Measurements from ENCODE around the gene THBS3.
"Not testable (repeated sequence)": the region's sequence is repeated elsewhere in the genome, so short reads cannot be mapped to it uniquely, and the experiment has no call there.

Gene THBS3

DNA sequence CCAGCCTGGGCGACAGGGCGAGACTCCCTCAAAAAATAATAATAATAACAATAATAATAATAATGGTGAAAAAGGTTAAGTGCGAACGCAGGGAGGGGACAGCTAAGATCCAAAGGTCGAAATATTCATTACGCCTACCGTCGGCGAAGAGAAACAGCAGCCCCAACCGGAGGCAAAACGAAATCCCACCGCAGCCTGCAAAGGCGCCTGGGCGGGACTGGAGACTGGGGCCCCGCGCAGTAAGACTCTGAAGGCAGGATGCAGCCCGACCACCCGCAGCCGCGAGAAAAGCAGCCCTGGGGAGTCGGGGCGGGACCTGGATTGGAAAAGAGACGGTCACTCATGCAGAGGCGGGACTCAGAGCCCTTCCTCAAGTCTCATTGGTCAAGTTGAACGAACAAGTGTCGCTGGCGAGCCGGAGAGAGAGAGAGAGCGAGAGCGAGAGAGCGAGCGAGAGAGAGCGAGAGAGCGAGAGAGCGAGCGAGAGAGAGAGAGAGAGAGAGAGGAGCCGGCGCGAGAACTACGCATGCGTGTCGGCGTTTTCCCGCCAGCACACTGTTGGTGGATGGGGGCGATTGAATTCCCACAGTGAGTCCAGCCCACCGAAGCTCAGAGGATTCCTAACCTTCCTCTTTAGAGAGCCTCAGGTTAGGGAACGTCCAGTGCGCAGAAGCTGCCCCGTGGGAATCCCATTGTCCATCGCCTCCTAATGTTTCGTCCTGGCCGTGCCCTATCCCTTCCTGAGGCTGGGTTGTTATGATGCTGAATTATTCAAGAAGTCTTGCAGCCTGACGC, 36.9 kb upstream of the THBS3 start:
- Mint-ChIP-seq H3K27me3 (no peaks in the 10 kb centered on the region), H3K27ac (peak overlapping the region; percentile 74 to 86), H3K9me3 (no peaks in the 10 kb centered on the region), H3K4me3 (peak overlapping the region; percentile 70 to 77), H3K4me1 (peaks cover 55% of the 10 kb centered on the region)
- ATAC-seq (peak; percentile 97), DNase-seq (peak; percentile 96 to 100)

DNA sequence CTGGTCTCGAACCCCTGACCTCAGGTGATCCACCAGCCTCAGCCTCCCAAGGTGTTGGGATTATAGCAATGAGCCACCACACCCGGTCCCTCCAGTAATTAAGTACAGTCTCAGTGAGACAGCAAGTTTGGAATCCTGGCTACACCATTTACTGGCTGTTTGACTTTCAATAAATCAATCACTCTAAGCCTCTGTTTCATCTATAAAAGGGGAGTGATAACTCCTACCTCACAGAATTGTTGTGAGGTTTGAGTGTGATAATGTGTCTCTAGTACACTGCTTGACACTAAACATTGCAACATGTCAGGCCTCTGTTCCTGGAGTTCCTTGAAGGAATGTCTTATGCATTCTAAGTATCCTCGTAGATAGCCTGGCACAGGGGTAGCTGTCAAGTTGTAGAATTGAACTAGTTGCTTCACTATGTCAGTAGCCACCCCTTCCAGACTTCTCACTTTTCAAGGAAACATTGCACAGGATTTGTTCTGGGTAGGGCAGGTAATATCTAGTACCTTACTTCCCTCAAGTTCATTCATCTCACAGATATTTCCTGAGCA, 35.2 kb upstream of the THBS3 start:
- Mint-ChIP-seq H3K27me3 (no peaks in the 10 kb centered on the region), H3K27ac (peak overlapping the region in 1 of 2 donors; percentile 72), H3K4me1 (peaks cover 55% of the 10 kb centered on the region), H3K9me3 (no peaks in the 10 kb centered on the region), H3K4me3 (peak overlapping the region; percentile 72 to 77)
- DNase-seq (no peak), ATAC-seq (no peak)

DNA sequence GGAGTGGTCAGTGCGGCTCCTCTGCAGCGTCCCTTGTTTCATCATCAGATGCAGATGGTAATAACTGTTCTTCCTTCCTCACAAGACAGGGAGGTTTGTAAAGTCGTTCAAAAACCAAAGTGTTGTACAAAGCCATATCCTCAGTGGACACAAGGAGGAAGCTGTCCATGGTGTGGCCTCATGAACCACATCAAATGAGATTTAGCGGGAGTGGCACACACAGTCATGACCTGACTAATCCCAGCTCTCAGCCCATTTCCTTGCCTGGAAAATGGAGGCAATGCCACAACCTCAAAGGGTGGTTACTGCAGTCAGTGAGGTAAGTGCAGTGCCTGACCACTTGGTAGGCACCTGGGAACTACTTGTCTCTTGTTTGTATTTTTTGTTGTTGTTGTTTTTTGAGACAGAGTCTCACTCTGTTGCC, 34.2 kb upstream of the THBS3 start:
- Mint-ChIP-seq H3K4me3 (peak overlapping the region; percentile 81 to 88), H3K27ac (peak overlapping the region; percentile 93 to 97), H3K9me3 (no peaks in the 10 kb centered on the region), H3K4me1 (peaks cover 55% of the 10 kb centered on the region), H3K27me3 (no peaks in the 10 kb centered on the region)
- ATAC-seq: no peak
- DNase-seq: no peak

DNA sequence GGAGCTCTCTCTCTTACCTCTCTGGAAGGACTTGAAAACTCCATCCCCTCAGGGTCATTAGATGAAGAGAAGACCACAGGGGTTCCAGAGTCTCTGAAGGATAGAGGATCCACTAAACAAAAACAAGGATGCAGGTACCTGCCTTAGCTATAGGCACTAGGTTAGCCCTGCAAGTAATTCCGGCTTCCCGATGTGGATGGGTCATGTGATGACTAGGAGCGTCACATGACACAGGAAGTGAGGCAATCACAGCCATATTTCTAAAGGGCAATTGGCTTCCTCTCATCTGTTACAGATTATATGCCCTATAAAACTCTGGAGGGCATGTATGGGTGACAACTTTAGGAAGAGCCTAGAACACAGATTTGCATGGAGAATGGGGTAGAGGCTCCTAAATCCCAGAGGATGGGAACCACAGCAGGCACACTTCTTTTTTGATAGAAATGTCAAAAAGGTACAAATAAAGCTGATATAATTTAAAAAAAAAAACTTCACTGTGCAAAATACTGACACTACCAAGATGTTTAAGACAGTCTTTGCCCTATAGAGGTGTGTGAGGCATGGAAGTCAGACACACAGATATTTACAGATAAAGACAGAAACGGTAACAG, 33.5 kb upstream of the THBS3 start:
- H3K4me1 Mint-ChIP-seq: peaks cover 54% of the 10 kb centered on the region
- DNase-seq: peak; percentile 47 to 68
- peak; percentile 48 for ATAC-seq
- peak overlapping the region; percentile 93 to 97 for H3K27ac Mint-ChIP-seq
- H3K4me3 Mint-ChIP-seq: peak overlapping the region; percentile 81 to 88
- H3K27me3 Mint-ChIP-seq: no peaks in the 10 kb centered on the region
- H3K9me3 Mint-ChIP-seq: no peaks in the 10 kb centered on the region

DNA sequence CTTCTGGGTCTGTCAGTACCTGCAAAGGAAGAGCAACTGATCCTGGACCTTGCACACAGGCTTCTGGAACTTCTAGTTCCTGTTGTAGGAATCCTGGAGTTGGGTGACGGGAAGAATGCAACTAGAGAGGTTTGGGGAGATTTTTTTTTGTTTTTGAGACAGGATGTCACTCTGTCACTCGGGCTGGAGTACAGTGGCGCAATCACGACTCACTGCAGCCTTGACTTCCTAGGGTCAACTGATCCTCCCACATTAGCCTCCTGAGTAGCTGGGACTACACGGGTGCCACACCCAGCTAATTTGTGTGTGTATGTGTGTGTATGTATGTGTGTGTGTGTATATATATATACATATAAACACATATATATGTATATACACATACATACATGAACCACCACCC, 28.8 kb upstream of the THBS3 start:
- ATAC-seq (no peak), DNase-seq (no peak)
- Mint-ChIP-seq H3K27me3 (no peaks in the 10 kb centered on the region), H3K9me3 (no peaks in the 10 kb centered on the region), H3K4me1 (peaks cover 13% of the 10 kb centered on the region), H3K27ac (no peak overlapping the region), H3K4me3 (no peak overlapping the region)

DNA sequence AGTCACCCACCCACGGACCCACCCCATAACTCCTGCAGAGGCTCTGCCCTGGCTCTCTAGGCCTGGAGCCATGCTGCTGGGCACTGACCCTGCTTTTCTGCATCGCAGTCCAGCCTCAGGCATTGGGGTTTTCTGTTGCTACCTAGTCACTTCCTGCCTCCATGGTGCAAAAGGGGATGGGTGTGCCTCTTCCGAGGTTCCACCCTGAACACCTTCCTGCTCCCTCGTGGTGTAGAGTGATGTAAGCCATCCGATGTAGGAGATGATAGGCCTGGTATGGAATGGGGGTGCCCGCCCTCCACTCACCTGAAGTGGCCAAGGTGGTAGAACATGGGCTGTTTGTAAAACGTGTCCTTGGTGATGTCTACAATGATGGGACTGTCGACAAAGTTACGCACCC, 27.7 kb upstream of the THBS3 start:
- H3K4me1 Mint-ChIP-seq, ATAC-seq, H3K27me3 Mint-ChIP-seq, DNase-seq, H3K4me3 Mint-ChIP-seq, H3K9me3 Mint-ChIP-seq: not testable (repeated sequence)
- H3K27ac Mint-ChIP-seq: peak overlapping the region in 1 of 2 donors; percentile 1

DNA sequence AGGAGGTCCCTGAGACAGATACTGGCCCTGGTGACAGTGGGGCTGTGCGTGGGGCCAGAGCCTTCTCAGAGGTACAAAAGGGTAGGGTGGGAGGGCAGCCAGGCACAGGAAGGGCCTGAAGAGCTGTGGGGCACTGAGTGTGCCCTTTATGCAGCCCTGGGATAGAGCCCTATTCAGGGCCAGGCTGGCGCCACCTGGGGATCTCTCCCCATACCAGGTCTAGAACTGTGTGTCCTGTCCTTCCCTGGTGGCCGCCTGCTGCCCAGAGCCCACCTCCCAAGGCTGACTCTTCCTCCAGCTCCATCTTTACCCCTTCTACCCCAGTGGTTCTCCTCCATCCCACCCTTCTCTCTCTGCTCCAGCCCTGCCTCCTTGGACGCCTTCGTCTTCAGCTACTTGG, 25.8 kb upstream of the THBS3 start:
- H3K4me3 Mint-ChIP-seq, H3K27me3 Mint-ChIP-seq, H3K9me3 Mint-ChIP-seq, DNase-seq, H3K27ac Mint-ChIP-seq: not testable (repeated sequence)
- peak; percentile 35 for ATAC-seq
- H3K4me1 Mint-ChIP-seq: peaks cover 11% of the 10 kb centered on the region

DNA sequence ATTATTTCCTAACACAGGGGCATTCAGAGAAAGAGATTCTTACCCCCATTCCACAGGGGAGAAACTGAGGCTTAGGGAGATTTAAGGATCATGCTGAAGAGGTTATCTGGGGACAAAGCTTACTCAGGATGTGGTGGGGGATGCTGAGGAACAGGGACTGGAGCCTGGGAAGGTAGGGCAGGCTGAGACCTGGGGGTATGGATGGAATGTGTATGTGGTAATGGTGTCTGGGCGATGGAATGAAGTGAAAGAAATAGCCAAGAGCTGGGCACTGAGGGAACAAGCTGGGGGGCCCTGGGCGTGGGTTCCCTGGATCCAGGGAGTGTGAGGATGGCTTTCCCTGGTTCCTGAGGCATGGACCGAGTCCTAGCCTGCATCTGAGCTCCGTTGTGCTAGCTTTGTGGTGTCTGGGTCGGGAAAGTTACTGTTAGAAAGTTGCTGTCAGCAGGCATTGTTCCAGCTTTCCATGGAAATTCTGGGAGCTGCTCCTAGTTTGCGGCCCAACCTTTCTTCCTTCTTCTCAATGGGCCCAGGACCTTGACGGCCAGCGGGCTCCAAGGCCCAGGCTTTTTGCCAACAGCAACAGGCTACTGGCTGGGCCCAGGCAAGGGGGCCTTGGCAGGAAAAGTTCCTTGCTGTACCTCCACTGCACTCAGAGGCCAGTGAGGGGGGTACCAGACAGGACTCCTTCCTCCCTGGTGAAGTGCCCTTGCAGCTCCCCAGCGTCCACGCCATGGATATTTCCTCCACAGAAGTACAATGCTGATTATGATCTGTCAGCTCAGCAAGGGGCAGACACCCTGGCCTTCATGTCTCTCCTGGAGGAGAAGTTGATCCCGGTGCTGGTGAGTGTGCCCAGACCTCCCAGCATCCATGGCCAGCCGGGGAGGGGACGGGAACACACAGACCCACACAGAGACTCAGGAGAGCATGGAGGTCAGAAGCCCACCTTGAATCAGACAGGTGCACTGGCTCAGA, 24.6 kb upstream of the THBS3 start:
- DNase-seq, H3K9me3 Mint-ChIP-seq, H3K4me3 Mint-ChIP-seq, H3K27me3 Mint-ChIP-seq, ATAC-seq: not testable (repeated sequence)
- Mint-ChIP-seq H3K4me1 (peaks cover 21% of the 10 kb centered on the region), H3K27ac (peak overlapping the region in 1 of 2 donors; percentile 29)

DNA sequence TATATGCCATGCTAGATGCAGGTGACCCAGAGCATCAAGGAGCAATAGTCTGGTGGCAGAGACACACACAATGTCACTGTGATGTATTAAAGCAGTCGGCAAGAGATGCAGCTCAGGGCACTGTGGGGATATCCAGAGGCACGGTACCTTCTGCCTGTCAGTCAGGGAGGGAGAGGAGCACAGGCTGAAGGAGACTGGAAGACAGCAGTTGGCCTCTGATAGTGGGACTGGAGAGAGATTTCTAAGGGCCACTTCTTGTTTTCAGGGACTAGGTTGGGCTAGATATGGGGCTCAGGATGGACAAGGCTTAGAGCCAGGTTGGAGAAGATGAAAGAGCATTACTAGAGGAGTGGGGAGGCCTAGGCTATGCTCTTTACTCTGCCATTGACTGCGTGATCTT, 23.6 kb upstream of the THBS3 start:
- DNase-seq, ATAC-seq, H3K27ac Mint-ChIP-seq, H3K27me3 Mint-ChIP-seq, H3K9me3 Mint-ChIP-seq, H3K4me3 Mint-ChIP-seq: not testable (repeated sequence)
- H3K4me1 Mint-ChIP-seq: peaks cover 26% of the 10 kb centered on the region

DNA sequence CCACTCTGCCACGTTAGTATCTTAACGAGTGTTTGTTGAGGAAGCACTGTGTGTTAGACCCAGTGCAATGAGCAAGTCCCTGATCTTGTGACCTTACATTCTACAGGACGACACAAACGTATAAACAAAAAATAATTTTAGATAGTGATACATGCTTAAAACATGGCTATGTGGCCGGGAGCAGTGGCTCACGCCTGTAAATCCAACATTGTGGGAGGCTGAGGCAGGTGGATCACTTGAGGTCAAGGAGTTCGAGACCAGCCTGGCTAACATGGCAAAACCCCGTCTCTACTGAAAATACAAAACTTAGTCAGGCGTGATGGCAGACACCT, 20.4 kb upstream of the THBS3 start:
- ATAC-seq: no peak
- peak overlapping the region; percentile 96 for H3K27ac Mint-ChIP-seq
- H3K4me1 Mint-ChIP-seq: peaks cover 37% of the 10 kb centered on the region
- no peak for DNase-seq
- peak overlapping the region; percentile 94 to 99 for H3K4me3 Mint-ChIP-seq
- peaks cover 0 to 5% of the 10 kb centered on the region in 2 donors for H3K9me3 Mint-ChIP-seq
- H3K27me3 Mint-ChIP-seq: no peaks in the 10 kb centered on the region

DNA sequence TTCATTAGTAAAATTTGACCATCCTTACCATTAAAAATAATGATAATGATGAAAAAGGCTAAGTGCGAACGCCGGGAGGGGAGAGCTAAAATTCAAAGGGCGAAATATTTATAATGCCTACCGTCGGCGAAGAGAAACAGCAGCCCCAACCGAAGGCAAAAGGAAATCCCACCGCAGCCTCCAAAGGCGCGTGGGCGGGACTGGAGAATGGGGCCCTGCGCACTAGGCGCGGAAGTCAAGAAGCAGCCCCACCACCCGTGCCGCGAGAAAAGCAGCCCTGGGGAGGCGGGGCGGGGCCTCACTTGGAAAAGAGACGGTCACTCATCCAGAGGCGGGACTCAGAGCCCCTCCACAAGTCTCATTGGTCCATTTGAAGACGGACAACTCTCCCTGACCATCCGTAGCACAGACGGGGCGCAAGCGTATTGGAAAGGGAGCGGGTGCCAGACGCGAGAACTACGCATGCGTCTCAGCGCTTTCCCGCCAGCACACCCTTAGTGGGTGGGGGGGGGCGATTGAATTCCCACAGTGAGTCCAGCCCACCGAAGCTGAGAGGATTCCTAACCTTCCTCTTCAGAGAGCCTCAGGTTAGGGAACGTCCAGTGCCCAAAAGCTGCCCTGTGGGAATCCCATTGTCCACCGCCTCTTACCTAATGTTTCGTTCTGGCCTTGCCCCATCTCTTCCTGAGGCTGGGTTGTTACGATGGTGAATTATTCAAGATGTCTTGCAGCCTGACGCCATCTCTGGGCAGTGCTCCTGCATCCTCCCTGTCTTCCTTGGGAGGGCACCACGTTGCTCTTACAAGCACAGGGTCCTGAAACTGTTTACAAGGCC, 19.8 kb upstream of the THBS3 start:
- H3K27ac Mint-ChIP-seq: peak overlapping the region; percentile 96
- peaks cover 37% of the 10 kb centered on the region for H3K4me1 Mint-ChIP-seq
- DNase-seq: peak; percentile 98 to 99
- peaks cover 0 to 5% of the 10 kb centered on the region in 2 donors for H3K9me3 Mint-ChIP-seq
- no peaks in the 10 kb centered on the region for H3K27me3 Mint-ChIP-seq
- H3K4me3 Mint-ChIP-seq: peak overlapping the region; percentile 94 to 99
- peak; percentile 94 for ATAC-seq

DNA sequence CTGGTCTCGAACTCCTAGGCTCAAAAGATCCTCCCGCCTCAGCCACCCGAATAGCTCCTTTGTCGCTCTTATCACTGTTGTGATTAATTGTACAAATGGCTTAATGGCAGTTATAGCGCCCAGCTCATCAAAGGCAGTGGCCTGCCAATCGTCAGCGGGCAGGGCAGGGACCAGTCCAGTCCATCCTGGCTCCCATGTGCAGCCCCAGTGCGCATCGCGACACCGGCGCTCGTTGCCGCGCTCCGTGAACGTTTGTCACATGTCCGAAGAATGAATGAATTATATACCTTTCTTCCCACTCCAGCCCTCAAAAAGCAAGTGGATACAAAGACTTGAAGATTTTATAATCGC, 19.2 kb upstream of the THBS3 start:
- Mint-ChIP-seq H3K4me1 (peaks cover 37% of the 10 kb centered on the region), H3K27me3 (no peaks in the 10 kb centered on the region), H3K4me3 (peak overlapping the region; percentile 94 to 99), H3K27ac (peak overlapping the region; percentile 96), H3K9me3 (peaks cover 0 to 5% of the 10 kb centered on the region in 2 donors)
- DNase-seq: peak; percentile 74 to 78
- ATAC-seq: peak; percentile 75

DNA sequence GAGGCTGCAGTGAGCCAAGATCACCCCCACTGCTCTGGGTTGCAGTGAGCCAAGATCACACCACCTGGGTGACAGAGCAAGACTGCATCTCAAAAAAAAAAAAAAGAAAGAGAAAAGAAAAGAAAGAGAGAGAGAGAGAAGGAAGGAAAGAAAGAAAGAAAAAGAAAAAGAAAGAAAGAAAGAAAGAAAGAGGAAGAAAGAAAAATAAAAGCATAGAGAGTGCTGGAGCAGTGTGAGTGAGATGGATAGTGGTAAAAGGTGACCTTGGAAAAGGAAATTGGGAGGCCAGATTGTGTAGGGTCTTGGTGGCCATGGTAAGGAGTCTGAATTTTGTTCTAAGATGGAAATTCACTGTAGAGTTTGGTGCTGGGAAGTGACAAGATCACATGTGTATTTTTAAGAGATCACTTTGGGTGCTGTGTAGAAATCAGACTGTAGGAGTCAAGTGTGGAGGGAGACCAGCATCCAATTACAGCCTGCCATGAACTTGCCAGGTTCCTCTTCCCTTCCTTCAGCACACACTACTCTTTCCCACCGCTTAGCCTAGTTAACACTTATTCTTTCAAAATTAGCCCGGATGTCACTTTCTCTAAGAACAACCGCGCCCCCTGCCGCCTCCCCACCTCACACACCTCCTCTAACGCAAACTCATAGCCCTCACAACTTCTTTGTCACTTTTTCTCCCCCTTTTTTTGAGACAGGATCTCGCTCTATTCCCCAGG, 18.7 kb upstream of the THBS3 start:
- peak in 1 of 2 donors; percentile 86 for DNase-seq
- Mint-ChIP-seq H3K4me3 (peak overlapping the region; percentile 94 to 99), H3K27ac (peak overlapping the region; percentile 96), H3K27me3 (no peaks in the 10 kb centered on the region), H3K9me3 (peaks cover 0 to 5% of the 10 kb centered on the region in 2 donors), H3K4me1 (peaks cover 37% of the 10 kb centered on the region)
- ATAC-seq: peak; percentile 73

DNA sequence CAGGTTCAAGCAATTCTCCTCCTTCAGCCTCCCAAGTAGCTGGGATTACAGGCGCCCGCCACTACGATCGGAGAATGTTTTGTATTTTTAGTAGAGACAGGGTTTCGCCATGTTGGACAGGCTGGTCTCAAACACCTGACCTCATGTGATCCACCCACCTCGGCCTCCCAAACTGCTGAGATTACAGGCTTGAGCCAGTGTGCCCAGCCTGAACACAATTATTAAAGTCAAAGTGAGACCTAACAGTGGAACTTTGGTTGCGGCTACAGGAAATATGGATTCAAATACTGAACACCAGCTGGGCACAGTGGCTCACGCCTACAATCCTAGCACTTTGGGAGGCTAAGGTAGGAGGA, 17.7 kb upstream of the THBS3 start:
- H3K4me1 Mint-ChIP-seq: peaks cover 35% of the 10 kb centered on the region
- not testable (repeated sequence) for DNase-seq, H3K27me3 Mint-ChIP-seq, ATAC-seq, H3K9me3 Mint-ChIP-seq
- peak overlapping the region in 1 of 2 donors; percentile 96 for H3K27ac Mint-ChIP-seq
- H3K4me3 Mint-ChIP-seq: peak overlapping the region; percentile 94 to 99
